GM12878 (cell line): ENCODE data around the gene GNG13. TPM values are rescaled to one million over a fixed set of nuclear protein-coding genes. Genes with fewer than 3 reads are reported as not detected.

Experiments used
- ATAC-seq: fragments of 200-7000 bp; cut with Tn5 transposase; 3 replicates; pipeline ENCODE4 v1.9.1; 2020; ENCODE audit warnings: mild to moderate bottlenecking, moderate library complexity
- BruUV-seq: library from RNA; stranded (reverse); fragments of 400-500 nt; replicated peaks from 2 replicates; lab custom pipeline; 2021; lab: Mats Ljungman, UMichigan
- CTCF ChIA-PET: fragments of 300-600 bp; sonication (Branson Sonifier 250); formaldehyde crosslinking; extraction: SDS; loops from one replicate; lab custom pipeline; 2021; ENCODE audit warnings: inconsistent platforms; lab: Yijun Ruan, JAX
- POLR2A ChIA-PET: fragments of 350-600 bp; formaldehyde crosslinking; extraction: SDS; loops from one replicate; lab custom pipeline; 2021; ENCODE audit warnings: inconsistent platforms; lab: Charles Lee
- RAD21 ChIA-PET: fragments of 300-600 bp; sonication (Branson Sonifier 250); formaldehyde crosslinking; loops from one replicate; lab custom pipeline; 2023; ENCODE audit warnings: antibody characterized with exemption; ENCODE audit not compliant: unreplicated experiment; lab: Charles Lee
- SMC1A ChIA-PET: fragments of 300-600 bp; sonication (Branson Sonifier 250); formaldehyde crosslinking; loops from one replicate; lab custom pipeline; 2023; ENCODE audit not compliant: unreplicated experiment, uncharacterized antibody; lab: Charles Lee
- DNase-seq: peaks from one replicate; pipeline ENCODE4 v3.0.0-alpha.2; 2011; ENCODE audit warnings: low read depth, low spot score
- FAIRE-seq: peaks from 3 replicates; lab custom pipeline; 2011; peaks lifted over from hg19 to GRCh38; lab: Jason Lieb, UNC
- H2AFZ ChIP-seq: 2 replicates; pipeline ENCODE4 v1.6.0; 2011; ENCODE audit warnings: low read depth, low read length, control low read depth; ENCODE audit not compliant: control insufficient read depth
- H3K27ac ChIP-seq: 2 replicates; pipeline ENCODE4 v1.5.1; 2011; ENCODE audit warnings: control low read depth; ENCODE audit not compliant: control insufficient read depth, insufficient read depth
- H3K27me3 ChIP-seq, 2 experiments: replicated peaks in 1 of 2; 2 replicates each; pipeline versions ENCODE4 v1.6.0 to v1.6.1; 2011; ENCODE audit warnings: low read length in 1 of 2; ENCODE audit not compliant: control insufficient read depth in 2 of 2, insufficient read depth in 2 of 2
- H3K36me3 ChIP-seq, 2 experiments: 2 replicates each; pipeline ENCODE4 v1.5.1; 2011; ENCODE audit warnings: low read length in 1 of 2; ENCODE audit not compliant: control insufficient read depth in 2 of 2, insufficient read depth in 2 of 2
- H3K4me1 ChIP-seq: 2 replicates; pipeline ENCODE4 v1.6.1; 2011; ENCODE audit warnings: mild to moderate bottlenecking, low read length, moderate library complexity, mixed read lengths; ENCODE audit not compliant: control insufficient read depth, insufficient read depth
- H3K4me2 ChIP-seq: 2 replicates; pipeline ENCODE4 v1.6.0; 2011; ENCODE audit warnings: control low read depth; ENCODE audit not compliant: control insufficient read depth, insufficient read depth
- H3K4me3 ChIP-seq: fragments of 200-600 bp; sonication (generic); 2 replicates; pipeline ENCODE4 v1.5.1; 2016
- H3K79me2 ChIP-seq: 2 replicates; pipeline ENCODE4 v1.6.0; 2011; ENCODE audit warnings: low read length; ENCODE audit not compliant: control insufficient read depth, insufficient read depth
- H3K9ac ChIP-seq: 2 replicates; pipeline ENCODE4 v1.8.0; 2011; ENCODE audit warnings: low read length, control low read depth, mixed read lengths; ENCODE audit not compliant: control insufficient read depth, insufficient read depth
- H3K9me3 ChIP-seq: replicated peaks from 3 replicates; pipeline ENCODE4 v1.5.1; 2011; ENCODE audit warnings: mild to moderate bottlenecking, low read length; ENCODE audit not compliant: control insufficient read depth, insufficient read depth
- H4K20me1 ChIP-seq: 2 replicates; pipeline ENCODE4 v1.6.0; 2011; ENCODE audit not compliant: control insufficient read depth, insufficient read depth
- ESRRA ChIP-seq: IDR thresholded peaks from 2 replicates; pipeline ENCODE4 v1.6.1; 2012; ENCODE audit warnings: mild to moderate bottlenecking, low read length, improper control_type of control experiment
- GATAD2B ChIP-seq: fragments of 450-650 bp; conservative IDR thresholded peaks from 2 replicates; pipeline ENCODE4 v1.6.1; 2017; ENCODE audit warnings: low read depth, mild to moderate bottlenecking, moderate library complexity
- RAD51 ChIP-seq: fragments of 450-650 bp; IDR thresholded peaks from 2 replicates; pipeline ENCODE4 v1.6.1; 2016; ENCODE audit warnings: moderate library complexity, mild to moderate bottlenecking, inconsistent platforms
- SMAD5 ChIP-seq: IDR thresholded peaks from 2 replicates; pipeline ENCODE4 v1.6.1; 2016; ENCODE audit warnings: antibody characterized with exemption, low read depth
- TCF3 ChIP-seq: IDR thresholded peaks from 2 replicates; pipeline ENCODE4 v1.6.1; 2012; ENCODE audit warnings: low read depth, mild to moderate bottlenecking, low read length, borderline replicate concordance; ENCODE audit not compliant: insufficient read depth
- WRNIP1 ChIP-seq: IDR thresholded peaks from 2 replicates; pipeline ENCODE4 v1.6.1; 2011; ENCODE audit warnings: low read depth, low read length, improper control_type of control experiment, borderline replicate concordance
- ZNF207 ChIP-seq: fragments of 450-650 bp; IDR thresholded peaks from 2 replicates; pipeline ENCODE4 v1.6.1; 2014; ENCODE audit warnings: antibody characterized with exemption, mild to moderate bottlenecking, borderline replicate concordance
- ZZZ3 ChIP-seq: IDR thresholded peaks from 2 replicates; pipeline ENCODE4 v1.6.1; 2011; ENCODE audit warnings: low read depth; ENCODE audit not compliant: control insufficient read depth, insufficient read length
- WGBS: methylation state at CpG from one replicate; pipeline ENCODE4 v1.1.6; 2016; ENCODE audit warnings: low lambda C conversion rate; ENCODE audit not compliant: insufficient replicate concordance, insufficient coverage; ENCODE audit errors: missing lambda C conversion rate; 5-methylcytosine and 5-hydroxymethylcytosine counted together
- in situ Hi-C: fragments of 300-500 bp; cut with MboI; formaldehyde crosslinking; loops from 9 replicates; pipeline ENCODE4 v1.14.3; 2018; ENCODE audit warnings: mixed read lengths
- intact Hi-C: fragments of 100-400 bp; cut with micrococcal nuclease; formaldehyde crosslinking; loops from one replicate; pipeline ENCODE4 v1.14.2; 2022; ENCODE audit not compliant: unreplicated experiment
- polyA plus RNA-seq, 11 experiments: library from polyadenylated mRNA; depleted of rRNA in 4 of 11; unstranded in 6 of 11; stranded (reverse) in 5 of 11; fragments of >200 nt; fragmentation: Nextera tagmentation in 4 of 11; fragmentation: Illumina TruSeq in 1 of 11; extraction: Ambion mirVana in 4 of 11; extraction: Trizol in 1 of 11; gene quantifications; 1 replicate in 1 of 11; 2 replicates in 10 of 11; pipeline versions ENCODE4 v1.2.1 to v1.2.3, GENCODE V29; 2011 to 2016; ENCODE audit warnings: inconsistent platforms in 2 of 11, missing spikeins in 2 of 11, low read depth in 1 of 11
- total RNA-seq, 4 experiments: library from RNA; depleted of rRNA in 3 of 4; stranded (reverse); fragments of >200 nt in 3 of 4; fragmentation: Illumina TruSeq in 1 of 4; extraction: Trizol in 1 of 4; gene quantifications; 2 replicates each; pipeline versions ENCODE4 v1.2.1 to v1.2.3, GENCODE V29; 2013 to 2021

GNG13 gene
- total and polyA plus RNA-seq, 10 of the 15 experiments (the other 5 are each of a cell fraction or from before 2014, with no cell fraction given), result not detected

GRCh38 chr16:797686-798085 lies 2.8 kb downstream of the GNG13 start:
- Histone ChIP-seq H3K9ac (no peak overlapping the region), H3K4me2 (no peak overlapping the region), H2AFZ (no peak overlapping the region), H3K4me3 (no peak overlapping the region), H3K4me1 (no peaks in the 10 kb centered on the region), H4K20me1 (no peaks in the 10 kb centered on the region), H3K27ac (no peak overlapping the region), H3K9me3 (no peaks in the 10 kb centered on the region), H3K36me3 (peaks cover 0 to 2% of the 10 kb centered on the region in 2 experiments; a peak in 2 of 4 replicates), H3K27me3 (peaks cover 0 to 2% of the 10 kb centered on the region in 2 experiments; a peak in 3 of 4 replicates), H3K79me2 (no peaks in the 10 kb centered on the region)
- ChIA-PET RAD21 (no interaction called here), POLR2A (no interaction called here), SMC1A (no interaction called here), CTCF (no interaction called here)
- FAIRE-seq (no peak), ATAC-seq (no peak), DNase-seq (no peak)
- BruUV-seq, result no TSS peak
- in situ Hi-C loops, result no loop called here
- TF ChIP-seq RAD51 (no peak), ESRRA (no peak)
- intact Hi-C loops, result no loop called here
- WGBS, result 97% methylated on average over 19 of the region's 22 CpGs

- SMC1A ChIA-PET, result no interaction called here
- ATAC-seq (peak; percentile 60), FAIRE-seq (no peak), DNase-seq (no peak)
- 56% methylated on average over 2 of the region's 2 CpGs for WGBS
- CTCF ChIA-PET, result no interaction called here
- RAD21 ChIA-PET, result no interaction called here
- Histone ChIP-seq H3K36me3 (peaks cover 0 to 3% of the 10 kb centered on the region in 2 experiments; a peak in 2 of 4 replicates), H3K4me2 (no peak overlapping the region), H4K20me1 (no peaks in the 10 kb centered on the region), H3K4me1 (no peaks in the 10 kb centered on the region), H3K27me3 (peaks cover 0 to 2% of the 10 kb centered on the region in 2 experiments; a peak in 3 of 4 replicates), H3K9me3 (no peaks in the 10 kb centered on the region), H3K27ac (no peak overlapping the region), H3K9ac (no peak overlapping the region), H3K79me2 (no peaks in the 10 kb centered on the region), H3K4me3 (no peak overlapping the region), H2AFZ (no peak overlapping the region)
- intact Hi-C loops (no loop called here), in situ Hi-C loops (no loop called here)
- POLR2A ChIA-PET, result no interaction called here
- BruUV-seq, result no TSS peak
- no peak for TF ChIP-seq ZZZ3
- no peak for TF ChIP-seq GATAD2B
- TF ChIP-seq SMAD5, result no peak
- TF ChIP-seq TCF3, result no peak
- TF ChIP-seq ZNF207, result no peak
- TF ChIP-seq WRNIP1, result no peak
Observed at GRCh38 chr16:797120-797420, 3.5 kb downstream of the GNG13 start.
